Measurements from ENCODE around the gene LTC4S. TPM values are rescaled to one million over a fixed set of nuclear protein-coding genes. Genes with fewer than 3 reads are reported as not detected.
A peak's percentile ranks its signal among the peaks of the same experiment; 100 is the strongest.

LTC4S gene
- total RNA-seq, 1 donor from 2014 or later: 5.0 TPM

- DNase-seq (ENCODE audit: low spot score in 2 of 2, unreplicated experiment in 2 of 2): no peak
- TF ChIP-seq CTCF (IDR thresholded peaks at IDR 0.05; ENCODE audit: unreplicated experiment): no peak
- no peak overlapping the region for H3K4me3 Mint-ChIP-seq
- H3K4me1 Mint-ChIP-seq: no peaks in the 10 kb centered on the region
- peaks cover 7% of the 10 kb centered on the region for H3K9me3 Mint-ChIP-seq
- H3K27ac Mint-ChIP-seq: no peak overlapping the region
- peaks cover 49% of the 10 kb centered on the region for H3K36me3 Mint-ChIP-seq
- H3K27me3 Mint-ChIP-seq (ENCODE audit: low read depth): no peaks in the 10 kb centered on the region
These were observed 43.6 kb downstream of the LTC4S start for GRCh38 chr5:179837076-179838011.

GRCh38 chr5:179839328-179840256 lies 45.8 kb downstream of the LTC4S start:
- H3K4me3 Mint-ChIP-seq: no peak overlapping the region
- DNase-seq (ENCODE audit: low spot score in 2 of 2, unreplicated experiment in 2 of 2): no peak
- H3K27ac Mint-ChIP-seq: peak overlapping the region; percentile 64
- no peaks in the 10 kb centered on the region for H3K4me1 Mint-ChIP-seq
- H3K27me3 Mint-ChIP-seq (ENCODE audit: low read depth): no peaks in the 10 kb centered on the region
- H3K9me3 Mint-ChIP-seq: no peaks in the 10 kb centered on the region
- TF ChIP-seq CTCF (IDR thresholded peaks at IDR 0.05; ENCODE audit: unreplicated experiment): no peak
- peaks cover 50% of the 10 kb centered on the region for H3K36me3 Mint-ChIP-seq

- no peak for TF ChIP-seq CTCF (IDR thresholded peaks at IDR 0.05; ENCODE audit: unreplicated experiment)
- no peak for DNase-seq (ENCODE audit: low spot score in 2 of 2, unreplicated experiment in 2 of 2)
- H3K4me1 Mint-ChIP-seq: no peaks in the 10 kb centered on the region
- peaks cover 53% of the 10 kb centered on the region for H3K36me3 Mint-ChIP-seq
- H3K9me3 Mint-ChIP-seq: peaks cover 5% of the 10 kb centered on the region
- no peak overlapping the region for H3K4me3 Mint-ChIP-seq
- H3K27me3 Mint-ChIP-seq (ENCODE audit: low read depth): no peaks in the 10 kb centered on the region
- peak overlapping the region; percentile 50 for H3K27ac Mint-ChIP-seq
These were observed 46.5 kb downstream of the LTC4S start for GRCh38 chr5:179840321-179840720.

- Mint-ChIP-seq H3K36me3 (peaks cover 52% of the 10 kb centered on the region), H3K27ac (no peak overlapping the region), H3K9me3 (peaks cover 6% of the 10 kb centered on the region), H3K4me1 (no peaks in the 10 kb centered on the region), H3K4me3 (no peak overlapping the region), H3K27me3 (ENCODE audit: low read depth) (no peaks in the 10 kb centered on the region)
- DNase-seq (ENCODE audit: low spot score in 2 of 2, unreplicated experiment in 2 of 2): no peak
- no peak for TF ChIP-seq CTCF (IDR thresholded peaks at IDR 0.05; ENCODE audit: unreplicated experiment)
These were observed 47.0 kb downstream of the LTC4S start for GRCh38 chr5:179840766-179841165.

GRCh38 chr5:179841621-179842020 lies 47.8 kb downstream of the LTC4S start:
- Mint-ChIP-seq H3K9me3 (peaks cover 12% of the 10 kb centered on the region), H3K4me3 (no peak overlapping the region), H3K27me3 (ENCODE audit: low read depth) (no peaks in the 10 kb centered on the region), H3K4me1 (no peaks in the 10 kb centered on the region), H3K27ac (no peak overlapping the region), H3K36me3 (peaks cover 52% of the 10 kb centered on the region)
- DNase-seq (ENCODE audit: low spot score in 2 of 2, unreplicated experiment in 2 of 2): no peak
- TF ChIP-seq CTCF (IDR thresholded peaks at IDR 0.05; ENCODE audit: unreplicated experiment): no peak

Small RNA genes lying within 50 kb of the gene (microRNA-seq; reads per million reads assigned to microRNA genes)
- gene MIR1229: 36.1 reads per million, percentile 54 among the genes with 10 or more reads in this experiment

Other genes starting within 250 kb of the LTC4S start
- 46.3 to 55.9 TPM (median 51.5 TPM) in 3 replicates for gene RUFY1, start 243.4 kb upstream of the LTC4S start, total RNA-seq
- 1,105 to 1,117 TPM (median 1,115 TPM) in 3 replicates for gene HNRNPH1, start 170.3 kb upstream of the LTC4S start, total RNA-seq
- 0.47 TPM in 1 of 3 replicates, not detected in the others for gene CBY3, start 113.0 kb upstream of the LTC4S start, total RNA-seq
- gene CANX, start 95.0 kb upstream of the LTC4S start, total RNA-seq: 487 to 514 TPM (median 500 TPM) in 3 replicates
- gene MAML1, start 61.2 kb upstream of the LTC4S start, total RNA-seq: 47.6 to 50.6 TPM (median 49.6 TPM) in 3 replicates
- 131 to 133 TPM (median 131 TPM) in 3 replicates for gene MGAT4B, start 12.9 kb downstream of the LTC4S start, total RNA-seq
- 145 to 149 TPM (median 146 TPM) in 3 replicates for gene SQSTM1, start 26.9 kb downstream of the LTC4S start, total RNA-seq
- gene MRNIP, start 64.8 kb downstream of the LTC4S start, total RNA-seq: 44.1 to 48.2 TPM (median 47.0 TPM) in 3 replicates
- 131 to 139 TPM (median 139 TPM) in 3 replicates for gene TBC1D9B, start 113.9 kb downstream of the LTC4S start, total RNA-seq